SK-N-SH treated with all-trans-retinoic acid at 6 μM for 48 hours (cell line): ENCODE measurements around the gene NDFIP1.

Experiments
- ATAC-seq: fragments of 200-7000 bp; cut with Tn5 transposase; 3 replicates; pipeline ENCODE4 v1.9.1; 2020; ENCODE audit warnings: mild to moderate bottlenecking, moderate library complexity
- ARNTL ChIP-seq: fragments of 450-650 bp; formaldehyde crosslinking; IDR thresholded peaks from 2 replicates; pipeline ENCODE4 v1.5.0; 2020; ENCODE audit warnings: low read depth, mild to moderate bottlenecking, moderate library complexity, borderline replicate concordance
- CREB5 ChIP-seq: fragments of 250-450 bp; sonication (Bioruptor Pico); IDR thresholded peaks from 2 replicates; pipeline ENCODE4 v1.5.1; 2020; ENCODE audit warnings: low read depth, mild to moderate bottlenecking, moderate library complexity
- CSDC2 ChIP-seq: fragments of 250-450 bp; sonication (Bioruptor Pico); IDR thresholded peaks from 2 replicates; pipeline ENCODE4 v1.5.0; 2020; ENCODE audit warnings: mild to moderate bottlenecking, moderate library complexity
- CSRNP3 ChIP-seq: fragments of 250-450 bp; sonication (Bioruptor Pico); IDR thresholded peaks from 2 replicates; pipeline ENCODE4 v1.5.1; 2021; ENCODE audit warnings: mild to moderate bottlenecking, moderate library complexity
- ESRRG ChIP-seq: fragments of 250-450 bp; sonication (Bioruptor Pico); IDR thresholded peaks from 2 replicates; pipeline ENCODE4 v1.6.1; 2021; ENCODE audit warnings: mild to moderate bottlenecking
- GLIS3 ChIP-seq: fragments of 250-450 bp; sonication (Bioruptor Pico); IDR thresholded peaks from 2 replicates; pipeline ENCODE4 v1.5.0; 2020; ENCODE audit warnings: mild to moderate bottlenecking, moderate library complexity
- ISL1 ChIP-seq: fragments of 250-450 bp; sonication (Bioruptor Pico); IDR thresholded peaks from 2 replicates; pipeline ENCODE4 v2.1.2; 2022; ENCODE audit warnings: mild to moderate bottlenecking, moderate library complexity
- PPARA ChIP-seq: fragments of 250-450 bp; sonication (Bioruptor Pico); IDR thresholded peaks from 2 replicates; pipeline ENCODE4 v1.5.0; 2020; ENCODE audit warnings: mild to moderate bottlenecking, borderline replicate concordance
- SNAI2 ChIP-seq: fragments of 250-450 bp; sonication (Bioruptor Pico); IDR thresholded peaks from 2 replicates; pipeline ENCODE4 v1.5.0; 2020; ENCODE audit warnings: mild to moderate bottlenecking, moderate library complexity
- TCF4 ChIP-seq: fragments of 250-450 bp; sonication (Bioruptor Pico); IDR thresholded peaks from 2 replicates; pipeline ENCODE4 v1.8.0; 2021; ENCODE audit warnings: mild to moderate bottlenecking, moderate library complexity, borderline replicate concordance
- TOX ChIP-seq: fragments of 250-450 bp; sonication (Bioruptor Pico); IDR thresholded peaks from 2 replicates; pipeline ENCODE4 v1.8.0; 2021; ENCODE audit warnings: mild to moderate bottlenecking, moderate library complexity, borderline replicate concordance
- ZFP3 ChIP-seq: fragments of 250-450 bp; sonication (Bioruptor Pico); IDR thresholded peaks from 2 replicates; pipeline ENCODE4 v1.5.0; 2020; ENCODE audit warnings: mild to moderate bottlenecking, moderate library complexity
- ZFP30 ChIP-seq: fragments of 450-650 bp; formaldehyde crosslinking; IDR thresholded peaks from 2 replicates; pipeline ENCODE4 v1.5.0; 2022; ENCODE audit warnings: mild to moderate bottlenecking, moderate library complexity
- ZNF565 ChIP-seq: fragments of 450-650 bp; formaldehyde crosslinking; conservative IDR thresholded peaks from 2 replicates; pipeline ENCODE4 v1.5.0; 2020; ENCODE audit warnings: low read depth, mild to moderate bottlenecking, moderate library complexity
- ZNF8 ChIP-seq: fragments of 450-650 bp; formaldehyde crosslinking; IDR thresholded peaks from 2 replicates; pipeline ENCODE4 v1.5.0; 2020; ENCODE audit warnings: mild to moderate bottlenecking, moderate library complexity
- TF ChIP-seq, protein P1 (sequence below): fragments of 250-450 bp; sonication (Bioruptor Pico); IDR thresholded peaks from 2 replicates; pipeline ENCODE4 v1.5.0; 2020; ENCODE audit warnings: mild to moderate bottlenecking, moderate library complexity
- TF ChIP-seq, protein P2 (sequence below): fragments of 250-450 bp; sonication (Bioruptor Pico); IDR thresholded peaks from 2 replicates; pipeline ENCODE4 v1.8.0; 2021; ENCODE audit warnings: low read depth, mild to moderate bottlenecking, moderate library complexity, borderline replicate concordance
- TF ChIP-seq, protein P3 (sequence below): fragments of 250-450 bp; sonication (Bioruptor Pico); IDR thresholded peaks from 2 replicates; pipeline ENCODE4 v1.8.0; 2020; ENCODE audit warnings: mild to moderate bottlenecking, moderate library complexity, borderline replicate concordance

NDFIP1 gene

GRCh38 chr5:142145106-142145900 is 36.7 kb downstream of the NDFIP1 start:
- no peak for TF ChIP-seq CSDC2
- no peak for TF ChIP-seq CREB5
- TF ChIP-seq, protein P1, sequence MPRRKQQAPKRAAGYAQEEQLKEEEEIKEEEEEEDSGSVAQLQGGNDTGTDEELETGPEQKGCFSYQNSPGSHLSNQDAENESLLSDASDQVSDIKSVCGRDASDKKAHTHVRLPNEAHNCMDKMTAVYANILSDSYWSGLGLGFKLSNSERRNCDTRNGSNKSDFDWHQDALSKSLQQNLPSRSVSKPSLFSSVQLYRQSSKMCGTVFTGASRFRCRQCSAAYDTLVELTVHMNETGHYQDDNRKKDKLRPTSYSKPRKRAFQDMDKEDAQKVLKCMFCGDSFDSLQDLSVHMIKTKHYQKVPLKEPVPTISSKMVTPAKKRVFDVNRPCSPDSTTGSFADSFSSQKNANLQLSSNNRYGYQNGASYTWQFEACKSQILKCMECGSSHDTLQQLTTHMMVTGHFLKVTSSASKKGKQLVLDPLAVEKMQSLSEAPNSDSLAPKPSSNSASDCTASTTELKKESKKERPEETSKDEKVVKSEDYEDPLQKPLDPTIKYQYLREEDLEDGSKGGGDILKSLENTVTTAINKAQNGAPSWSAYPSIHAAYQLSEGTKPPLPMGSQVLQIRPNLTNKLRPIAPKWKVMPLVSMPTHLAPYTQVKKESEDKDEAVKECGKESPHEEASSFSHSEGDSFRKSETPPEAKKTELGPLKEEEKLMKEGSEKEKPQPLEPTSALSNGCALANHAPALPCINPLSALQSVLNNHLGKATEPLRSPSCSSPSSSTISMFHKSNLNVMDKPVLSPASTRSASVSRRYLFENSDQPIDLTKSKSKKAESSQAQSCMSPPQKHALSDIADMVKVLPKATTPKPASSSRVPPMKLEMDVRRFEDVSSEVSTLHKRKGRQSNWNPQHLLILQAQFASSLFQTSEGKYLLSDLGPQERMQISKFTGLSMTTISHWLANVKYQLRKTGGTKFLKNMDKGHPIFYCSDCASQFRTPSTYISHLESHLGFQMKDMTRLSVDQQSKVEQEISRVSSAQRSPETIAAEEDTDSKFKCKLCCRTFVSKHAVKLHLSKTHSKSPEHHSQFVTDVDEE (CRISPR knock-in tag) = no peak
- TF ChIP-seq, protein P2, sequence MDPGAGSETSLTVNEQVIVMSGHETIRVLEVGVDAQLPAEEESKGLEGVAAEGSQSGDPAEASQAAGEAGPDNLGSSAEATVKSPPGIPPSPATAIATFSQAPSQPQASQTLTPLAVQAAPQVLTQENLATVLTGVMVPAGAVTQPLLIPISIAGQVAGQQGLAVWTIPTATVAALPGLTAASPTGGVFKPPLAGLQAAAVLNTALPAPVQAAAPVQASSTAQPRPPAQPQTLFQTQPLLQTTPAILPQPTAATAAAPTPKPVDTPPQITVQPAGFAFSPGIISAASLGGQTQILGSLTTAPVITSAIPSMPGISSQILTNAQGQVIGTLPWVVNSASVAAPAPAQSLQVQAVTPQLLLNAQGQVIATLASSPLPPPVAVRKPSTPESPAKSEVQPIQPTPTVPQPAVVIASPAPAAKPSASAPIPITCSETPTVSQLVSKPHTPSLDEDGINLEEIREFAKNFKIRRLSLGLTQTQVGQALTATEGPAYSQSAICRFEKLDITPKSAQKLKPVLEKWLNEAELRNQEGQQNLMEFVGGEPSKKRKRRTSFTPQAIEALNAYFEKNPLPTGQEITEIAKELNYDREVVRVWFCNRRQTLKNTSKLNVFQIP (CRISPR knock-in tag) = no peak
- no peak for TF ChIP-seq TOX
- no peak for TF ChIP-seq TCF4
- no peak for TF ChIP-seq ISL1 (CRISPR knock-in tag)
- no peak for TF ChIP-seq ZFP3 (CRISPR knock-in tag)
- peak; percentile 96 for ATAC-seq

- ATAC-seq = no peak
- TF ChIP-seq ESRRG (no peak), CREB5 (no peak), CSRNP3 (CRISPR knock-in tag) (no peak), ARNTL (CRISPR knock-in tag) (no peak), ZNF8 (CRISPR knock-in tag) (no peak), PPARA (no peak), GLIS3 (no peak), SNAI2 (CRISPR knock-in tag) (no peak), TCF4 (no peak), ZFP3 (CRISPR knock-in tag) (no peak), ZNF565 (CRISPR knock-in tag) (no peak), ZFP30 (no peak), ISL1 (CRISPR knock-in tag) (no peak), TOX (no peak)
- TF ChIP-seq, protein P1 (CRISPR knock-in tag) = no peak
- TF ChIP-seq, protein P3, sequence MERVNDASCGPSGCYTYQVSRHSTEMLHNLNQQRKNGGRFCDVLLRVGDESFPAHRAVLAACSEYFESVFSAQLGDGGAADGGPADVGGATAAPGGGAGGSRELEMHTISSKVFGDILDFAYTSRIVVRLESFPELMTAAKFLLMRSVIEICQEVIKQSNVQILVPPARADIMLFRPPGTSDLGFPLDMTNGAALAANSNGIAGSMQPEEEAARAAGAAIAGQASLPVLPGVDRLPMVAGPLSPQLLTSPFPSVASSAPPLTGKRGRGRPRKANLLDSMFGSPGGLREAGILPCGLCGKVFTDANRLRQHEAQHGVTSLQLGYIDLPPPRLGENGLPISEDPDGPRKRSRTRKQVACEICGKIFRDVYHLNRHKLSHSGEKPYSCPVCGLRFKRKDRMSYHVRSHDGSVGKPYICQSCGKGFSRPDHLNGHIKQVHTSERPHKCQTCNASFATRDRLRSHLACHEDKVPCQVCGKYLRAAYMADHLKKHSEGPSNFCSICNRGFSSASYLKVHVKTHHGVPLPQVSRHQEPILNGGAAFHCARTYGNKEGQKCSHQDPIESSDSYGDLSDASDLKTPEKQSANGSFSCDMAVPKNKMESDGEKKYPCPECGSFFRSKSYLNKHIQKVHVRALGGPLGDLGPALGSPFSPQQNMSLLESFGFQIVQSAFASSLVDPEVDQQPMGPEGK (CRISPR knock-in tag) = no peak
Measured at GRCh38 chr5:142149363-142149762, 40.8 kb downstream of the NDFIP1 start.
